ENCODE data around the gene FRRS1.

FRRS1 gene

DNA sequence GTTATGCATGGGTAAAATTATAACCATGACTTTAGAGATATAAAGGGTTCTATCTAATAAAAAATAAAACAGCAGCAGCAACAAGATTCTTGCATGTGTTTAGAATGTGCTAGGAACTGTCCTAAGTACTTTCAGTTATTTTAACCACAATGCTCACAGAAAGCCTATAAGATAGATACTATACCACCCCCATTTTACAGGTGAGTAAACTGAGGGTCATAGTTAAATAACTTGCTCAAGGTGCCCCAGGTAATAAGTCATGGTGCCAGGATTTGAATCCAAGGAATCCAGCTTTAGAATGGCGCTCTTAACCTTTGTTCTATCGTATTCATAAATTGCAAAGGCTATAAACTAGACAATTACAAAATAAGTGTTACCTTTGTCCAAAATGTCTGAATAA lies 53.4 kb downstream of the FRRS1 start:
- H3K36me3 Mint-ChIP-seq (ENCODE audit: low read depth): peaks cover 28% of the 10 kb centered on the region

DNA sequence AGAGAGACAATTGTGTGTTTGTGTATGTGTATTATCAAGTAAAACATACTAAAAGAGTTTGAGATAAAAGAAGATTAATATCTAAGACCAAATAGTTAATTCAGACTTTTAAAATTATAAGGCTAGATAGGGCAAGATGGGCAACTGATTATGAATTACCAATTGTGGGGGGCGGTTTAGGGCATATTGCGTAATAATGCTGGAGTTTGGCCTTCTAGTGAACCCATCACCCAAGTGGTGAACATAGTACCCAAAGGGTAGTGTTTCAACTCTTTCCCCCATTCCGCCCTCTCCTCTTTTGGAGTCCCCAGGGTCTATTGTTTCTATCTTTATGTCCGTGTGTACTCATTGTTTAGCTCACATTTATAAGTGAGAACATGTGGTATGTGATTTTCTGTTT lies 55.4 kb downstream of the FRRS1 start:
- Mint-ChIP-seq H3K27ac (no peak overlapping the region), H3K4me1 (no peaks in the 10 kb centered on the region), H3K9me3 (no peaks in the 10 kb centered on the region), H3K4me3 (no peak overlapping the region), H3K27me3 (ENCODE audit: low read depth, poor library complexity) (no peaks in the 10 kb centered on the region), H3K36me3 (ENCODE audit: low read depth) (peaks cover 28% of the 10 kb centered on the region)
- DNase-seq: no peak
- TF ChIP-seq, protein P1, sequence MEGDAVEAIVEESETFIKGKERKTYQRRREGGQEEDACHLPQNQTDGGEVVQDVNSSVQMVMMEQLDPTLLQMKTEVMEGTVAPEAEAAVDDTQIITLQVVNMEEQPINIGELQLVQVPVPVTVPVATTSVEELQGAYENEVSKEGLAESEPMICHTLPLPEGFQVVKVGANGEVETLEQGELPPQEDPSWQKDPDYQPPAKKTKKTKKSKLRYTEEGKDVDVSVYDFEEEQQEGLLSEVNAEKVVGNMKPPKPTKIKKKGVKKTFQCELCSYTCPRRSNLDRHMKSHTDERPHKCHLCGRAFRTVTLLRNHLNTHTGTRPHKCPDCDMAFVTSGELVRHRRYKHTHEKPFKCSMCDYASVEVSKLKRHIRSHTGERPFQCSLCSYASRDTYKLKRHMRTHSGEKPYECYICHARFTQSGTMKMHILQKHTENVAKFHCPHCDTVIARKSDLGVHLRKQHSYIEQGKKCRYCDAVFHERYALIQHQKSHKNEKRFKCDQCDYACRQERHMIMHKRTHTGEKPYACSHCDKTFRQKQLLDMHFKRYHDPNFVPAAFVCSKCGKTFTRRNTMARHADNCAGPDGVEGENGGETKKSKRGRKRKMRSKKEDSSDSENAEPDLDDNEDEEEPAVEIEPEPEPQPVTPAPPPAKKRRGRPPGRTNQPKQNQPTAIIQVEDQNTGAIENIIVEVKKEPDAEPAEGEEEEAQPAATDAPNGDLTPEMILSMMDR (IDR thresholded peaks at IDR 0.05): no peak

More for the DNA sequence above, 53.4 kb downstream of the FRRS1 start:
- Mint-ChIP-seq H3K9me3 (no peaks in the 10 kb centered on the region), H3K4me3 (no peak overlapping the region), H3K27me3 (ENCODE audit: low read depth, poor library complexity) (no peaks in the 10 kb centered on the region), H3K4me1 (no peaks in the 10 kb centered on the region), H3K27ac (no peak overlapping the region)
- DNase-seq: no peak
- TF ChIP-seq, protein P1 (IDR thresholded peaks at IDR 0.05): no peak

DNA sequence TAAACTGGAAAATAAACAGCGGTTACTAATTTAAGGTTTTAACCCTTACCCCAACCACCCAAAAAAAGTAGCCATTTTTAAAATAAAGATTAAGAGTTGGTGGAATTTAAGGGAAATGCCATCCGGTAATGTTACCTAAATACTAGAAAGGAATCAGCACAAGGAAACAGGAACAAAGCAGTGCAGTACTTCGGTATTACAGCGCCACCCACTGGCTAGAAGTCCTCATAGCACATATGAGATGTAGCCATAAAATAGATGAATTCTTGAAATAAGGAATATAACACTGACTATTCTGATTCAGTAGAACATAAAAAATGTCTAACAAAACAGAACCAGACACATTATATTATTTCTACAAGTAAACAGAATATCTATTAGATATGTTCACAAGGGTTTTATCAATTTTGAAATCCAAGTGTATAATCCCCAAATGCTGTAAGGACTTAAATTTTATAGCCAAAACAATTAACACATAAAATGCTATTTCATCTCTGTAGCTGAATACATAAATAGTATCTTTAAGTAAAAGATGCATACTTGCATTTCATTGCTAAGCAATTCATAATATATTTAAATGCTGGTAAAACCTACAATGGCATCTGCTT lies 58.8 kb downstream of the FRRS1 start:
- H3K27me3 Mint-ChIP-seq (ENCODE audit: low read depth, poor library complexity): no peaks in the 10 kb centered on the region
- peaks cover 2% of the 10 kb centered on the region for H3K9me3 Mint-ChIP-seq
- H3K36me3 Mint-ChIP-seq (ENCODE audit: low read depth): peaks cover 4% of the 10 kb centered on the region
- peak; percentile 82 for DNase-seq
- no peaks in the 10 kb centered on the region for H3K4me1 Mint-ChIP-seq
- TF ChIP-seq, protein P1 (IDR thresholded peaks at IDR 0.05): peak; percentile 92
- no peak overlapping the region for H3K27ac Mint-ChIP-seq
- no peak overlapping the region for H3K4me3 Mint-ChIP-seq

DNA sequence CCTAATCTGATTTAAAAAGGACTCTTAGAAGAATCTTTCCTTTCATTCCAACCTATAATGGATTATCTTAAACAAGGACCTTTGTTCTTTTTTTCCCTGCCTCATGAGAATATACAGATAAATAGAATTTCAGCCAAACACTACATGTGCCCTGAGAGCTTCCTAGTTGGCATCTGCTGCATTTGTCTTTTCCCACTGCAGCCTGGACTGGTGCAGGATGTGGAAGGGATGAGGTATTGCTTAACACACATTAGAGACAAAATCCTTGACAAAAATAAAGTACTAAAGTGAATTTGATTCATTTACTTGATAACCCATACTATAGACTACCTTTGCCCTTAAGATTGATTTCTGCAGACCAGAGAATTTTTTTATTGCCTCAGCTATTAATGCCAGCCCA lies 61.0 kb downstream of the FRRS1 start:
- Mint-ChIP-seq H3K36me3 (ENCODE audit: low read depth) (peaks cover 5% of the 10 kb centered on the region), H3K9me3 (peaks cover 21% of the 10 kb centered on the region), H3K27ac (no peak overlapping the region)

DNA sequence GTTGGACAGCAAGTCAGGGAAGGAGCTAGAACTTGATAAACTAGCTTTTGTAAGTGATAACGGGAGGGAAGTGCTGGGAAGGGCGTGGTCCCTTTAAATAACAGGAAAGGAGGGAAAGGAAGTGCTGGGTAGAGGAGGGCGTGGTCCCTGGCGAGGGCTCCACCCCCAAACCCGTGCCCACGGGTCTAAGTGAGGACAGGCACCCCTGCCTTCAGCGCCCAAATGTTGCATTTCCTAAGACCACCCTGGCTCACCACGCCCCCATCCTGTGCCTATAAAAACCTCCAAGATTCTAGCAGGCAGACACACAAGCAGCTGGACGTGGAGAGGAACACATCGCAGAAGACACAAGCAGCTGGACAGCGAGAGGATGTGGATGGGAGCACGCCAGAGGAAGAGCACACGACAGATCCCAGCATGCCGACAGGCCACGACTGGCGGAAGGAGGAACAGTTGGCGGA lies 62.0 kb downstream of the FRRS1 start:
- TF ChIP-seq, protein P1 (IDR thresholded peaks at IDR 0.05): no peak

More for the DNA sequence above, 61.0 kb downstream of the FRRS1 start:
- Mint-ChIP-seq H3K4me3 (no peak overlapping the region), H3K4me1 (no peaks in the 10 kb centered on the region), H3K27me3 (ENCODE audit: low read depth, poor library complexity) (no peaks in the 10 kb centered on the region)
- TF ChIP-seq, protein P1 (IDR thresholded peaks at IDR 0.05): no peak
- DNase-seq: no peak

DNA sequence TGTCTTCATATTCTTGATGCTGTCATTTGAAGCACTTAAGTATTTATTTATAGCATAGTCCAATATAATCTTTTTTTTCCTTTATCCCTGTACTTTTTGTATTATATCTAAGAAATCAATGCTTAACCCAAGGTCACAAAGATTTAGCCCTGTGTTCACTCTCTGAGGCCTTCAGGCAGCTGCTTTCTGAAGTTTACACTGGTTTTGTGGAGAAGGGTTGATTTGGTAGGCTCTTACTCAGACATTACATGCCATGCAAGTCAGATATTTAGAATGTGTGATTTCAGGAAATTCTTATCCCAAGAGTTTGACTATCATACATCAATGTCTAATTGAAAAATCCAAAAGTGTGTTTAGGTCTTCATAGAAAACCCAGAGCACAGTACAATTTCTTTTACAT lies 64.2 kb downstream of the FRRS1 start:
- DNase-seq: no peak
- H3K27me3 Mint-ChIP-seq (ENCODE audit: low read depth, poor library complexity): peaks cover 3% of the 10 kb centered on the region
- TF ChIP-seq, protein P1 (IDR thresholded peaks at IDR 0.05): no peak

More for the DNA sequence above, 62.0 kb downstream of the FRRS1 start:
- Mint-ChIP-seq H3K4me1 (no peaks in the 10 kb centered on the region), H3K9me3 (peaks cover 21% of the 10 kb centered on the region), H3K27me3 (ENCODE audit: low read depth, poor library complexity) (no peaks in the 10 kb centered on the region), H3K4me3 (no peak overlapping the region), H3K36me3 (ENCODE audit: low read depth) (peaks cover 5% of the 10 kb centered on the region), H3K27ac (no peak overlapping the region)
- DNase-seq: no peak

More for the DNA sequence above, 64.2 kb downstream of the FRRS1 start:
- Mint-ChIP-seq H3K36me3 (ENCODE audit: low read depth) (peaks cover 5% of the 10 kb centered on the region), H3K27ac (no peak overlapping the region), H3K4me1 (no peaks in the 10 kb centered on the region), H3K9me3 (peaks cover 21% of the 10 kb centered on the region), H3K4me3 (no peak overlapping the region)

Measured in nephron progenitor cell (in vitro differentiated cells).